Testis (tissue), 2 donors: ENCODE data around the gene RIOK3.

Experiments used
- CTCF ChIP-seq, 3 experiments: fragments of 450-650 bp in 2 of 3; fragments of 200-600 bp in 1 of 3; sonication (generic) in 1 of 3; IDR thresholded peaks; one replicate each; pipeline ENCODE4 v1.5.1; 2016 to 2019; ENCODE audit warnings: antibody characterized with exemption in 3 of 3, mild to moderate bottlenecking in 2 of 3, moderate library complexity in 1 of 3
- POLR2A ChIP-seq: fragments of 450-650 bp; IDR thresholded peaks from one replicate; pipeline ENCODE4 v1.6.1; 2017; ENCODE audit warnings: antibody characterized with exemption, mild to moderate bottlenecking, moderate library complexity

DNA sequence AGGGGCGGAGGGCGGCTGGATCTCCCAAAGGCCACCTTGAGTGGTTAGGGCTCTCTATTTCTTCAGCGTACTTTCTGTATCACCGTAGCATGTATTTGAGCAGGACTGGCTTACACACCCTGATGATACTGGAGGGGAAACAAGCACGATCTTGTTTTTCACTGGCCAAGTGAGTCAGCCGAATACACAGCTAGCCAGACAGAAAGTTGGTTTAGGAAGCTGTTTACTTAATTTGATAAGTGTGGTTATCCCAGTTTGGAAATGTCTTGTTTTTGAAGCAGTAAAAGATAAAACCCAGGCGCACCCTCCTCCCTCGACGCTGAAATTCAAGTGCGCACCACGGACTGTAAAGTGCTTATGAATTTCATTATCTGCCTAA, 582 bp downstream of the RIOK3 start:
- TF ChIP-seq CTCF (IDR thresholded peaks at IDR 0.05) (no peak), POLR2A (no peak)
